Stimulated activated CD8-positive, alpha-beta memory T cell treated with anti-CD3 and anti-CD28 coated beads, Interleukin-12 subunit alpha, Interleukin-12 subunit beta, amount 100 ng/mL, for 24 hours (primary cell): ENCODE results near the gene KRABD2.
"Not testable (repeated sequence)": the region's sequence is repeated elsewhere in the genome, so short reads cannot be mapped to it uniquely, and the experiment has no call there.

ENCODE experiments used
- DNase-seq: peaks from one replicate; pipeline ENCODE4 v3.0.0-alpha.2; 2020; ENCODE audit errors: extremely low read depth

Gene KRABD2

DNA sequence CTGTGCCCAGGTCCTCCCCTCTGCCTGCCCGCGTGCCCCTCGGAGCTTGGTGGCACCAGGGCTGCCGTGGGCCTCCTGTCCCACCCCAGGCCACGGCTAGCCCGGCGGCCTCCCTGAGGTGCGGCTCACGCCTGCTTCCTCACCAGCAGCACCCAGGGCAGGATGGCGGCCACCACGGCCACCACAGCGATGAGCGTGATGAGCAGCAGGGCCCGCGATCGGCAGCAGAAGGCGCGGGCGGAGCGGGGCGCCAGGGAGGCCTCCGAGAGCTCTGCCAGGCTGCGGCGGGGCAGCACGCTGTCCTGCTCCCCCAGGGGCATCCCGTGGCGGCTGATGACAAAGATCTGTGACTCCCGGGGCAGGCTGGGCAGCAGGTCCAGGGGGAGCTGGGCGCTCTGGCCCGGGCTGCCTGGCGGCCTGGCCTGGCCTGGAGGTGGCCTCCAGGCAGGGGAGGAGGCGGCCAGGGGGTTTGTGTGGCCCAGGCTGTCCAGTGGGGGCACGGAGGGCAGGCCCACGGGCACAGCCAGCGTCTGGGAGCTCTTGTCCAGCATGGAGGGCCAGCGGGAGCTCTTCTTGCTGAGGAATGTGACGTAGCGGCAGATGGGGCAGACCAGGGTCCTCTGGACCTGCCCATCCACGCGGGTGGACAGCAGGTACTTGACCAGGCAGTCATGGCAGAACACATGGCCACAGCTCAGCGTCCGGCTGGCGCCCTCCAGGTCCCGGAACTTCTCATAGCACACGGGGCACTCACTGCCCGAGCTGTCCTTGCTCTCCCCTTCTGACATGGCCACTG, 16.4 kb upstream of the KRABD2 start:
- no peak for DNase-seq

DNA sequence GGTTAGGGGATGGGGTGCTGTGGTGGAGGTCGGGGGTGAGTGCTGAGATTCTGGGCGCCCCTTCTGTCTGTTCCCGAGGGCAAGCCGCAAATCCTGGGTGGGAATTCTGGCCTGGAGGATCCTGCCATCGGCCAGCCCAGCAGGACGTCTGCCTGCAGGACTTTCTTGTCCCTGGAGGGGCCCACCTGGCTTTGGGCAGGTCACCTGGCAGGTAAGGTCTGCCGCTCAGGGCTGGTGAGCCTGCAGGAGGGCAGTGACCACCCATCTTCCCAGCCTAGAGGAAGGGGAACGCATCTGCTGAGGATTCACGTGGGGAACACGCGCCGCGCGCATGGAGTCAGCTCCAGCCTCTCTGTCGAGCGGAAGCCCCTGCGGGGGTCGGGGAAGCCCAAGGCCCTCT, 15.8 kb upstream of the KRABD2 start:
- DNase-seq: no peak

DNA sequence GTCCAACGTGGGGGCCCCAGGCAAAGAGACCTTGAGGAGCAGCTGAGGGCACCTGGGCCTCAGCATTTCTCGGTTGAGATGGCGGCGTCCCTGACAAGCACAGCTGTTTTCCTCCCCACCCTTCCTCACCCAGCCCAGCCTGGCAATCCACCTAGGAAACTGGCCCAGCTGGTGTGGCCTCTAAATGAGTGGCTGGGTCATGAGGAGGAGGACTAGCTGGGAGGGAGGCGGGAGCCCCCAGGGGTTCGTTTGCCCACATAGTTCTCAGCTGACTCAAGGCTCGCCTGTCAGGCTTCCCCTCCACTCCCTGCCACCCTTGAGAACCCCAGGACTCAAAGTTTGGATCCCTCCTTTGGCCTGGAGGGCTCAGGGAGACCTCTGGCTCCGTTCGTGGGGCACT, 15.2 kb upstream of the KRABD2 start:
- DNase-seq: no peak

DNA sequence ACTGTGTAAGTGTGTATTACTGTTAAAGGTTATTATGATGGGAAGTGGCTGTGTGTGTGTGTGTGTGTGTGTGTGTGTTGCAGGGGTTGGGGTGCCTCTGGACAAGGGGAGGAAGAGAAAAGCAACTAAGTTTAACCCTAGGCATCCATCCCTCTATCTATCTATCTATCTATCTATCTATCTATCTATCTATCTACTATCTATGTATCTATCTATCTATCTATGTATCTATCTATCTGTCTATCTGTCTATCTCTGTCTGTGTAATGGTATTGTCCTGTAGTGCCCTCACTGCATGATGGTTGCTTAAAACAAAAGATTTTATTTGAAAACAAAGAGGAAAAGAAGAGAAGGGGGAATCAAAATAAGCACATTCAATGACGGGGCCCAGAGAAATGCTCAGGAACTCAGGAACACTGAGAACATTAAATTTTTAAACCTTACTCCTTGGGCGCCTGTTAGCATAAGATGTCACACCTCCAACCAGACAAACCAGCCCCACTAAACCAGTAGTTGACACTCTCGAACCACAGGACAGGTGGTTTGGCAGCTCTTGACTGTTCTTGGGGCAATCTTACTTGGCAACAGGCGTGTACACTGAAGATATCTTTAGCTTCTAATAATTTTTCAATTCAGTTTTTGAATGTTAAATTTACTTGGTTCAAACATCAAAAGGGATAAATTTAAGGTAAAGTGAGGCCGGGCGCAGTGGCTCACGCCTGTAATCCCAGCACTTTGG, 11.6 kb upstream of the KRABD2 start:
- DNase-seq: no peak

DNA sequence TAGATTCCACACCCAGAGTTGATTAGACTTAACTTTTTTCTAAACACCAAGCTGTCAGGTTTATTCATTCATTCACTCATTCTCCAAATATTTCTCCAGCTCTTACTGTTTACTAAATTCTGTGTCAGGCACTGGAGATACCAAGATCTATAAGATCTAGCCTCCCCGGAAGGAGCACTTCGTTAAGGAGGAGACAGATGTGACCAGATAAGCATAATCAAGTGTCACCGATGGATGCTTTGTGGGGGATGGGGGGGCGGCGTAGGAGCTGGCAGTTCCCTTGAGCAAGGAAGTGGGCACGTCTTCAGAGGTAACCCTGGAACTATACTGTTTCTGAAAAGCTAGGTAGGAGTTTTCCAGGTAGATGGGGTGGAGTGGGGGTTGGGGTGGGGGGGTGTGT, 10.3 kb upstream of the KRABD2 start:
- no peak for DNase-seq

DNA sequence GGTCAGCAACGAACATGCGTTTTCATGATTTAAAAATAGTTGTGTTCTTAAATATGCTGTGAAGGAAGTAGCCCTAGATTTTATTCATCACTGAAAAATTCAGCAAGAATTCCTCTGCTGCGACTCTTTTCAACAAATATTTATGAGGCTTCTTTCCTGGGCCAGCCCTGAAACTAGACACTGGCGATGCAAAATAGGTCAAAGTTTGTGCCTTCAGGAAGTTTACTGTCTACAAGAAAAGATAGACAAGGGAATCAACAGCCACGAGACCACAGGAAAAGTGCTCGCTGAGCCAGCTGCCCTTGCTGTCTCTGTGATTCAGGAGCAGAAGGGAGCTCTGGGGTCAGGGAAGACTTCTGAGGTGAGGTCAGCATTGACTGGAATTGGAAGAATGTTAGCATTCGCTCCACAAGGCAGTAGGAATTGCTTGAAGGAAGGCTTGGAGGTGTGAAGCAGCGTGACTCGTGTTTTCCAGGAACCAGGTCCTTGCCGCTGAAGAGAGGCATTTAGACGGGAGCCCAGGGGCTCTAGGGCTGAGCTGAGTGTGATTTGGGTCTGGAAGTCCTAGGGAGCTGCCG, 8.4 kb upstream of the KRABD2 start:
- DNase-seq: no peak

DNA sequence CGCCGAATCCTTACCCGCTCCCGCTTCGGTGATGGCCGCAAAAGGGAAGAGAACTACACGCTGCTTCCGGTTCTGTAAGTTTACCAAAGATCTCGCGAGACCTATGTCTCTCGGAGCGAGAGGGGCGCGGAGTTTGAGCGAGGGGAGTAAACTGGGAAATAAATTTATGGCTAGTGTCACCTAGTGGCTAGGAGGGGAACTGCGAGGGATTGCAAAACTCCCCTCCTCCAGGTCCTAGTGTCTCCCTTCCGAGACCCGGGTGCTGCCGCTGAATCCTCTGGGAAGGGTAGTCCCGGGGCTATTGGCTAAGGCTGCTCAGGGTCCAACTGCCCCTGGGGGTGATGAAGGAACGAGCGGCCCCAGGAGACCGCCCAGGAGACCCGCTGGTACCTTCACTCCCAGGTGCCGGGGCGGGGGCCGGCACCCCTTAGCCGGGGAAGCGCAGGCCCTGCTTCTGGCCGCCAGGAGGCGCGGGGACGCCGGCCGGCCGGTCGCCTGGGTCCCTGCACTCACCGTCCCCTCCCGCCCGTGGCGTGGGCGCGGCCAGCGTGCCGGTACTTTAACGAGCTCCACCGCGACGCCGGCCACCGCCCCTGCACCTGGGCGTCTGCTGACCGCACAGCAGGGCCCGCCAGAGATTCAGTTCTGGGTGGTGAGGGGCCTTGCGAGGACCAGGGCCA, 6.8 kb upstream of the KRABD2 start, which contains the start of gene RPL26:
TSS of gene RPL26 (minus strand) at position 51 of the 680 bp plus-strand sequence. CDS start 883 bp downstream, outside the sequence.
- DNase-seq: peak; percentile 76

DNA sequence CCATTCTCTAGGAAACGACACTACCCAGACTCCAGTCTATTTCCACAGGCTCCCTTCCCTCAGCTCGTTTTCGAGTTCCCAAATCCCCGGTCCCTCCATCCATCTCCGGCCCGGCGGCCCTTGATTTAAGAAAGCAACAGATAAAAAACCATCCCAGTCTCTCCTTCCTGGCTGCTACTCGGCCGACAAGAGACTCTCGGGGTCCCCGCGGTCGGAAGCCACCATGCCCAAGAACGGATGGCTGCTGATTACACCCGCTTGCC, 6.3 kb upstream of the KRABD2 start:
- DNase-seq: no peak

DNA sequence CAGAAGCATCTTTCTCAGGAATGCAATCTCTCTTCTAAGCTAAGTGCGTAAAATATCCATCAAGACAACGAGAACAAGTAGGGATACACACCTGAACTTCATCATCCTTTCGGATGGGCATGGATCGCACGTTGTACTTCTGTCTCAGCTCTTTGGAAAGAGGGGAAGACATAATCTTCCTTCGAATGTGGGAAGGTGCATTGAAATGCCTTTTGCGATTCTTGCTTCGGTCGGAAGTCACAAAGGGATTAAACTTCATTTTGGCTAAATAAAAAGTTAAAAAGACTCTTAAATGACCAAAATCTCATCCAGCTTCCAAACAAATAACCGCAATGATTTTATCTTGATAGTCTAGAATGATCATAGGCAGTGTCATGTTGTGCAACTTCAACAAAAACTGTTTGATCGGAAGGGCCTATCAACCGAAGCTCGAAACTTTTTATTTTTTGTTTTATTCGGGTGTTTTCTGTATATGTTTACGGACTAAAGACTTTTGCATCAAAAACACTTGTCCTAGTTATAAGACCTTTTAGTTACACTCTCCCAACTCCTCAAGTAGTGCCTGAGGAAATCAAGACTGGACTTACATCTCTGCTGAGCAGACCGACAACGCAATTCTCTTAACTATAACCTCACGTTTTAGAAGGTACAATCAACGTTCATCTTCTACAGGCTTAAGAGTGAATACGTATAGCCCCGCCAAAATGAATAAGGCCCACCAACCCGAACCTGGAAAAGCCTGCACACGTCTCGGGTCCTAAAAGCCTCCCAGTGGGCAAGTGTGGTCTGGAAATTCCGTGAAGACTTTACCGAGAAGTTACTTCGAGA, 5.8 kb upstream of the KRABD2 start:
- no peak for DNase-seq

DNA sequence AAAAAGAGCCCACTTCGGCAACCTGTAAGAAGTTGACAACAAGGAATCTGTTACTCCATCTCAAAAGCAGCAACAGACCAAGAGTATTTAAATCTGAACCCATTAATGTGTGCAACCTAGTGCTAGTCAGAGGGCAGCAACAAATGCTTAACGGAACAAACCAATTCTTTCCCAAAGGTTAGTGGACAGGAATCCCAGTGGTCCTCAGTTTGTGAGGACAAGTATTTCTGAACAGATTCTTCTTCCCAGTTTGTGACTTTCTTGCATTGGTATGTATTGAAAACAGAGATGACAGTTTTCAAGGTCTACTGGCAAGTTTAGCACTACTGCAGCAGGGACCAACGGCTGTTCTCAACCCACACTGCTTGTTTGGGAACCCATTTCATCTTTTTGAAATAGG, 3.5 kb upstream of the KRABD2 start:
- no peak for DNase-seq

DNA sequence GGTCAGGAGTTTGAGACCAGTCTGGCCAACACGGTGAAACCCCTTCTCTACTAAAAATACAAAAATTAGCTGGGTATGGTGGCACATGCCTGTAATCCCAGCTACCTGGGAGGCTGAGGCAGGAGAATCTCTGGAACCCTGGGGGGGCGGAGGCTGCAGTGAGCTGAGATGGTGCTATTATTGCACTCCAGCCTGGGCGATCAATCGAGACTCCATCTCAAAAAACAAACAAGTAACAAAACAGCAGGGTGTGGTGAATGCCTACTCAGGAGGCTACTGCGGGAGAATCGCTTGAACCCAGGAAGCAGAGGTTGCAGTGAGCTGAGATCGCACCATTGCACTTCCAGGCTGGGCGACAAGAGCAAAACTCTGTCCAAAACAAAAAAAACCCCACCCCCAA, 1.6 kb upstream of the KRABD2 start:
- not testable (repeated sequence) for DNase-seq

DNA sequence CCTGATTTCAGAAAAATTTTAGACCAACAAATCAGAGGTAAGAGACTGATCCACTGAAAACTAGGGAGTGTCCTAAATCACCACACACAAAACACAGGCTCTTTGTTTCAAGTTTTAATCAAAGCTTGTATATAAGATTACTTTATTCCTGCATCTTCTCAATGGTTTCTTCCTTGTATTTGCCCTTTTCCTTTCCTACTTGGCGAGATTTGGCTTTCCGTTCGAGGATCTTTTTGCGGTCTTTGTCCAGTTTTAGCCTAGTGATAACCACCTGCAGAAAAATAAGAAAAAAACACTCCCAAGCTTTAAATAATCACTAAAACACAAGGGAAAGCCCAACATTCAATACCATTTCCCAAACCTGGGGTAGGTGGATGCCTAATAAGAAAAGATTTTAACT, 918 bp upstream of the KRABD2 start:
- no peak for DNase-seq

DNA sequence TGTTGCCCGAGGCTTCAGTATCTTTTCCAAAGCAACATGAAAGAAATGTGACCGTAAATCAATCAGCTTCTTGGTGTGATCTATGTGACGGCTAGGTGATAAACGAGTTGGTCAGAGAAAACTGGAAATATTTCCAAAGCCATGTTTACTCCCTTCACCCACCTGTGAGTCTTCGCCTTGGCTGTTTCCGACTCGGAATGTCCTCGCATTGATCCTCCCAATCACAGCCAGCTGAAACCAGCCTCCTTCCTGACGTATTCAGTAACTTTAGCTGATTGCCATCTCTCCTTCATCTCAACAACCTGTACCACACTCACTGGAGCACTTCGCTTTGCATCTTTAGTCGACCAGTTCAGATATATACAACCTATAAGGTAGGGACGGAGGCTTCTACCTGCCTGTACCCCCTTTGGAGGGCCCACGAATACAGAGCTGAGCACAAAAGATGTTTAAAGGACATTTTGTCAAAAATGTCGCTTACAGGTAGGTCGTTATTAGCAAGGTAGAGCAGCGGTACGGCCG, 705 bp downstream of the KRABD2 start:
- no peak for DNase-seq

DNA sequence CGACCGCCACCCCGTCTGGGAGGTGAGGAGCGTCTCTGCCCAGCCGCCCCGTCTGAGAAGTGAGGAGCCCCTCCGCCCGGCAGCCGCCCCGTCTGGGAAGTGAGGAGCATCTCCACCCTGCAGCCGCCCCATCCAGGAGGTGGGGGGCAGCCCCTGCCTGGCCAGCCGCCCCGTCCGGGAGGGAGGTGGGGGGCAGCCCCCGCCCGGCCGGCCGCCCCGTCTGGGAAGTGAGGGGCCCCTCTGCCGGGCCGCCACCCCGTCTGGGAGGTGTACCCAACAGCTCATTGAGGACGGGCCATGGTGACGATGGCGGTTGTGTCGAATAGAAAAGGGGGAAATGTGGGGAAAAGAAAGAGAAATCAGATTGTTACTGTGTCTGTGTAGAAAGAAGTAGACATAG, 2.6 kb downstream of the KRABD2 start:
- not testable (repeated sequence) for DNase-seq

DNA sequence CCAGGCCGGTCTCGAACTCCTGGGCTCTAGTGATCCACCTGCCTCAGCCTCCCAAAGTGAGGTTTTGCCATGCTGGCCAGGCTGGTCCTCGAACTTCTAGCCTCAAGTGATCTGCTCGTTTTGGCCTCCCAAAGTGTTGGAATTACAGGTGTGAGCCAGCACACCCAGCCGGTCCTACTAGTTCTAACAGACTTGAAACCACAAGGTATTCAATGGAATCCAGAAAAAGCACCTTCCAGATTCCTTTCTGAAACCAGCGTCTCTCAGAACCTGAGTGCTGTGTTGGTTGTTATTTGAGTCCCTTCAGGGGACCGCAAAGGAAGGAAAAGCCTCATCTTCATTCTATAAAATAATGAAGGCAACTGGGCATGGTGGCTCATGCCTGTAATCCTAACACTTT, 4.1 kb downstream of the KRABD2 start:
- no peak for DNase-seq

DNA sequence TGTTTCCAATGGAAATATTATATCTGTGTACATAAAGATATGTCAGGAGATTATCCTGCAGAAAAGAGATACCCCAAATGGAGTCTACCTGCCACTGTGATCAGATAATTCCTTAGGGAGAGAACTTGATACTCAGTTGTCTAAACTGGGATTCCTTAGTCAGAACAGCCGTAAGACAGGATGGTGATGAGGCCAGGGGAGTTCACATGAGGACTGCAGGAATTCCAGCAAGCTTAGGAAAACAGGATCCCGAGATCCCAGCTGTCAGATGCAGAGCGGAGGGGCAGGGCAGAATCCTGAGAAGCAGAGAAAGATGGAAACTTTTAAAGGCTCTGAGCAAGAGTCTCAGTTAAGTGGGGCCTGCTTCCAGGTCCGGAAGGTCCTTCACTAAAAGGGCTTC, 4.7 kb downstream of the KRABD2 start:
- no peak for DNase-seq

DNA sequence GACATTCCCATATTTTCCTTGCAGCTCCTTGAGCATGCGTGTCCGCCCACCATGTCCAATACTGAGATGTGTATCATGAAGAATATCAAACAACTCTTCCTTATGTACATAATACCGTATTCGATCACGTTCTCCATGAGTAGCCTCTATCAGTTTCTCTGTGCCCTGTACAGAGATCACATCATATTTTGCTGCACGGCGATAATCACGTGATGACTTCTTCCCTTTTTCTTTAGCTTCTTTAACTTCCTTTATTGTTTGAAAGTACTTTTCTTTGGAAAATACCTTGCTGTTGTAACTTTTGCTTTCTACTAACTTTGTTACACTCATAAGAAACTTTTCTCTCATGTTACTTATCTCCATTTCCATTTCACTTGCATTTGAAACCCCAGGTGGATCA, 6.6 kb downstream of the KRABD2 start:
- DNase-seq: no peak

DNA sequence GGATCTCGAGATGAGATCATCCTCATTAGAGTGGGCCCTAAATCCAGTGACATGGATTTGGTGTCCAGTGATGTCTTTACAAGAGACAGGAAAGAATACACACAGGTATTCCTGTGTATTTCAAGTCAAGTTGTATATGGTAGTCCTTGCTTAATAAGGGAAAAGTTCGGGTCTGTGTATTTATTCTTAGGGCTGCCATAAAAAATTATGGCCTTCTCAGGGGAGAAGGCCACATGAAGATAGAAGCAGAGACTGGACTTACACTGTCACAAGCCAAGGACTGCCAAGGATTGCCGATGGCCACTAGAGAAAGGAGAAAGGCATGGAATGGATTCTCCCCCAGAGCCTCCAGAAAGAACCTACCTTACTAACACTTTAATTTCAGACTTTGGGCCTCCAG, 8.3 kb downstream of the KRABD2 start:
- DNase-seq: no peak

DNA sequence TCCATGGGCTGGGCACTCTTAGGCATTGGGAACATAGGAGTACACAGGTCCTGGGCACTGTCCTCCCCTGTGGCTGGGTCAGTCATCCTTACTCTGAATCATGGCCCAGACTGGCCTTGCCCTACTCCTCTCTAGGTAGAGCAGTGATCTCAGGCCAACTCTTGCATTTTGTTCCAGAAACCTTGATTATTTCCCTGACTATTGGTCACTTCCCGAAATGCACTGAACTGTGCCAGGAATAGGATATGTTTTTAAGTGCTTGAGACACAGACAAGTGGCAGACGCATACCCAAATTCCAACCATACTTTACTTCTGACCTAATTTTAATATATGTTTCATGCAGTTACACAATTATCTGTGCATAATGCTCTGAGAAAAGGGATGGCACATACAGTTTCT, 10.3 kb downstream of the KRABD2 start:
- DNase-seq: no peak

DNA sequence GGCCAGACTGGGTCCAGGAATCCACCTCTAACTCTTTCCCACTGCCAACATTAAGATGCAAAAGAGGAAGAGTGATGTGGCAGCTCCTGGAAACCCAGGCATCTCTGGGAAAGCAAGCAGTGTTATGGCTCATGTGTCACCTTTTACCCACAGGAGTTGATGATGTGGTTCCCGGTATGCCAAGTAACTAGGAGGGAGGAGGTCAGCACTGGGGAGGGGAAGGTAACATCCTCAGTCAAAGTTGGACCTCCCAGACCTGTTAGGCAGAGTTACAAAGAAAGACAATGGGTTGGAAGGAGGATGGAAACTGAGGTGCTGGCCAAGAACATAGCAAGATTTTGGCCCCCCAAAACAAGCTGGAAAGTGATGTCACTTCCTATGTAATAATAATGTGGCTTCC, 11.4 kb downstream of the KRABD2 start:
- no peak for DNase-seq

DNA sequence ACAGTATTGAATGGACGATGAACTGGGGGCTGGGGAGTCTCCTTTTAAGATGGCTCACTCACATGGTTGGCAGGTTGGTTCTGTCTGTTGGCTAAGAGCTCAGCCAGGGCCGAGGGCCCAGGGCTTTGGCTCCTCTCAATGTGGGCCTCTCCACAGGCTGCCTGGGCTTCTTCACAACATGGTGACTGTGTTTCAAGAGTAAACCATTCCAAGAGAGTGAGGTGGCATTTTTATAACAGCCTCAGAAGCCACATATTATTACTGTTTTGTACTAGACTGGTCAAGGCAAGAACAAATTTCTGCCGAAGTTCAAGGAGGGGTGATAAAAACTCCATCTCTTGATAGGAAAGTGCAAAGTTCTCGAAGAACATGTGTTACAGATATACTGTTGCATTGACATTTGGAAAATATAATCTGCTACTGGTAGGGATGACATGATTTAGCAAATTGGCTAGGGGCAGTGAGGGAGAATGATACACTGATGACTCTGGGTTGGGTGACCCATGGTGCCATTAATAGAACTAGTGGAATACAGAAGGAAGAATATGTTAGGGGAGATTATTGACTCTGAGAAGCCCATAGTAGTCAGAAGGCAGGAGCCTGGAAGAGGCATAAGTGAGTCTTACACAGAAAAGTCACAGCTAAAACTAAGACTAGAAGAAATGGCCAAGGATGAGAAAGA, 13.7 kb downstream of the KRABD2 start:
- no peak for DNase-seq
